ENCODE results near the gene SOX8.
A peak's percentile ranks its signal among the peaks of the same experiment; 100 is the strongest.

Gene SOX8

GRCh38 chr16:974611-975261 is 6.8 kb upstream of the SOX8 start:
- DNase-seq, result no peak

GRCh38 chr16:975291-975690 is 6.3 kb upstream of the SOX8 start:
- DNase-seq, result no peak

GRCh38 chr16:976389-976931 is 5.1 kb upstream of the SOX8 start:
- peak; percentile 50 for DNase-seq

- DNase-seq, result no peak
These were observed 4.4 kb upstream of the SOX8 start for GRCh38 chr16:977081-977701.

- DNase-seq, result no peak
These were observed 3.7 kb upstream of the SOX8 start for GRCh38 chr16:977896-978295.

- DNase-seq, result no peak
These were observed 3.2 kb upstream of the SOX8 start for GRCh38 chr16:978403-978802.

GRCh38 chr16:979147-979546 is 2.4 kb upstream of the SOX8 start:
- DNase-seq, result no peak

- no peak for DNase-seq
These were observed 1.5 kb upstream of the SOX8 start for GRCh38 chr16:979859-980594.

GRCh38 chr16:980595-980854 is 1.0 kb upstream of the SOX8 start:
- no peak for DNase-seq

GRCh38 chr16:982145-983043 is 824 bp downstream of the SOX8 start:
- DNase-seq, result no peak

- DNase-seq, result no peak
These were observed 1.8 kb downstream of the SOX8 start for GRCh38 chr16:983044-984030.

- no peak for DNase-seq
These were observed 2.6 kb downstream of the SOX8 start for GRCh38 chr16:984121-984694.

- DNase-seq, result no peak
These were observed 3.4 kb downstream of the SOX8 start for GRCh38 chr16:984736-985636.

GRCh38 chr16:985646-986400 is 4.3 kb downstream of the SOX8 start:
- no peak for DNase-seq

- no peak for DNase-seq
These were observed 4.8 kb downstream of the SOX8 start for GRCh38 chr16:986411-986810.

GRCh38 chr16:986925-987582 is 5.5 kb downstream of the SOX8 start:
- DNase-seq, result no peak

GRCh38 chr16:987906-988305 is 6.3 kb downstream of the SOX8 start:
- no peak for DNase-seq

- DNase-seq, result no peak
These were observed 7.1 kb downstream of the SOX8 start for GRCh38 chr16:988471-989353.

Measured in stimulated activated CD4-positive, alpha-beta T cell treated with anti-CD3 and anti-CD28 coated beads, Interleukin-4, amount 100 ng/mL, for 1 hour (primary cell).